NOMO-1 treated with dmso at 0.1 percent for 144 hours (cell line): ENCODE data around the gene KRTAP16-1.

Source experiments
- DNase-seq: peaks from one replicate; lab custom pipeline; 2025; ENCODE audit not compliant: unreplicated experiment; lab: John Stamatoyannopoulos, UW

Gene KRTAP16-1

GRCh38 chr17:41329279-41329948 lies 20.3 kb upstream of the KRTAP16-1 start:
- no peak for DNase-seq

DNA sequence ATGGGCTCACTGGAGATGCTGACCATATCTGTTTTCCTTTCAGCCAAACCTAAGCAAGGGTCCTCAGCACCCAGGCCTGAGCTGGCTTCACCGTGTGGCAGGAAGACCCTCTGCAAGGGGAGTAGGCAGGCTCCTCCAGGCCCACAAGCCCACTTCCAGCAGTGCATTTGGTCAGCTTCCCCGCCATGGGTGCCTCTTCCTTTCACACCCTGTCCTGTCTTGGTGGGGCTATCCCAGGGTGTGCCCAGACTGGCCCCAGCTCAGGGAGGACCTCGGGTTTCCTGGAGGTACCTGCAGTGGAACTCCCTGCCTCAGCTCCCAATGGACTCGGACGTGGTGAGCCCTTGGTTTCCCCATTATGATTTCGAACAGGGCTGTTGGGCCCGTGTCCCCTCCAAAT lies 19.1 kb upstream of the KRTAP16-1 start:
- no peak for DNase-seq

DNA sequence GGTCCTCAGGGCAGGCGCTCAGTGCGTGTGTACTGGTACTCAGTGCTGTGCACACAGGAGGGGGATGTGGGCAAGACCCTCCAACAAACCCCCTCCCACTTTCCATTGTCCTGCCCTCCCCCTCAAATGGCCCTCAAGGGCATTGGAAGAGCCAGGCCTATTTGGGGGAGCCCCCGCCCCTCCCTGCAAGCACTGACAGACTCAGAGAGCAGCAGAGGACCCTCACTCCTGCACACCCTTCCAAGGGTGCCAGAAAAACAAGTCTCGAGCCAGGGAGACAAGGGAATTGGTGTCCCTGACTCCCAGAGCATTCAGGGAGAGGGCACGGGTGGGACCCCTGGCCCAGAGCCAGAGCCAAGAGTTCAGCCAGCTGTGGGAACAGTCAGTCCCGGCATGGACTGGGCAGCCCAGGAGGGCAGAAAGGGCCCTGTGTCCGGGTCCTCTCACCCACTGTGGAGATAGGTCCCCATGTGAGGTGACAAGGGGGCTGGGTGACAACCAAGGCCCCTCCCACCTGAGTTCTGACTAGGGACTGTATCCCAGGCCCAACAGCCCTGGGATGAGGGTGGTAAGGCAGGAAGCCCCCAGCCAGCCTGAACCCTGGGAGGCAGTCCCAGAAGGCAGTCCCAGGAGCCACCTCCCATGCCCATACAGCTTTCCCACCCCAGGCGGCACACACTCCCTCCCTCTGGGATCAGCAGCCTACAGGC lies 18.5 kb upstream of the KRTAP16-1 start:
- DNase-seq: no peak

- DNase-seq: no peak
Measured at GRCh38 chr17:41326173-41327145, 17.4 kb upstream of the KRTAP16-1 start.

DNA sequence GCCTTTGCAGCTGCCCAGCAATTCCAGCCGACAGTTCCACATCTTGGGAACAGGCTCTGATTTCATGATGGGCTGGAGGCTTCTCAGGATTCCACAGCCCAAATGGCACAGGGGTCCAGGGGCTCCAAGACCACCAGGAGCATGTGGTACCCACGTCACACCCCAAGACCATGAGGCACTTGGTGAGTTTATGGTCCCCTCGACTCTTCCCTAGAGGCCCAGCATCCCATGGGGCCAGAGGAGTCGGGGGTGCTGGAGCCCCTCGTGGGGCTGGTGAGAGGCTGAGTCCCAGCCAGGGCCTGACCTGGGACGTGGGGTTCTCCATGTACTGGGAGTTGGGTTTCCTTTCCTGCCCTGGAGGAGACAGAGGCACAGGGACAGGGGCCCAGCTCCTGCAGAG lies 16.5 kb upstream of the KRTAP16-1 start:
- no peak for DNase-seq

GRCh38 chr17:41325126-41325525 lies 16.0 kb upstream of the KRTAP16-1 start:
- no peak for DNase-seq

- DNase-seq: no peak
Measured at GRCh38 chr17:41324180-41325075, 15.3 kb upstream of the KRTAP16-1 start.

DNA sequence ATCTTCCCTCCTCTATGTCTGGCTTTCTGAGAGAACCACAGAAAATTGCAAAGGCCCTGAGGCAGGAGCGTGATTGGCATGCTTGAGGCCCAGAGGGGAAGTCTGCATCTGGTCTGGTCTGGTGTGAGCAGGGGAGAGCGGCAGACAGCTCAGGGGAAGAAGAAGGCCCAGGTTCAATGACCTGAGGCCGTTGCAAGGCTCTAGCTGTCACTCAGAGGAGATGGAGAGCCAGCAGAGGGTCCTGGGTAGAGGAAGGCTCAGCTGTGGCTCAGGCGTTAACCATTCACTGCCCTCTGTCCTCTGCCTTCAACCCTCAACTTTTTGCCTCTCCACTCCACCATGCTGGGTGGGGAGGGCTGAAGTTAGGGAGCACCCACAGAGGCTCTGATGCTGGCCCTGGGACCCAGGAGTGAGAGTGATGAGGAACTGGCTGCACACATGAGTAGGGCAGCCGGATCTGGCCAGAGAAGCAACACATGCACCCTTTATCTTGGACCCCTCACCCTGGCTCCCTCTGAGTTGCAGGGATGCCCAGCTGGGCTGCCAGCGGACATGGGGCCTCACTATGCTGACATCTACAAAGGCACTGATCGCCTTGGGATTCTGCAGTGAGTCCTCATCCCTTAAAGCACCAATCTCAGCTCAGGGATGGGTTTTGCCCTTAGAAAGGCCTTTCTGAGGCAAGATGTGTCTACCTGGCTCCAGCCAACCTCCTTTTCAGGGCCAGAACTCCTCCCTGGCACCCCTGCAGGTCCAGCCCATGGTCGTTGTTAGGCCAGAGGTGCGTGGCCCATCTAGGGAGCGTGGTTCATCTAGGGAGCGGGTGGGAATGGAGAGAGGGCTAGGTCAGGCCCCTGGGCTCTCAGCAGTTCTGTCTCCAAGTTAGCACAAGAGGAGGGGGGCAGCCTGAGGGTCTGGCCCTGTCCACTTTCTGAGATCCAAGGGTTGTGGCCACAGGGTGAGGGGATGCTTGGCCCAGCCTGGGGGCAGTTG lies 14.1 kb upstream of the KRTAP16-1 start:
- DNase-seq: no peak

DNA sequence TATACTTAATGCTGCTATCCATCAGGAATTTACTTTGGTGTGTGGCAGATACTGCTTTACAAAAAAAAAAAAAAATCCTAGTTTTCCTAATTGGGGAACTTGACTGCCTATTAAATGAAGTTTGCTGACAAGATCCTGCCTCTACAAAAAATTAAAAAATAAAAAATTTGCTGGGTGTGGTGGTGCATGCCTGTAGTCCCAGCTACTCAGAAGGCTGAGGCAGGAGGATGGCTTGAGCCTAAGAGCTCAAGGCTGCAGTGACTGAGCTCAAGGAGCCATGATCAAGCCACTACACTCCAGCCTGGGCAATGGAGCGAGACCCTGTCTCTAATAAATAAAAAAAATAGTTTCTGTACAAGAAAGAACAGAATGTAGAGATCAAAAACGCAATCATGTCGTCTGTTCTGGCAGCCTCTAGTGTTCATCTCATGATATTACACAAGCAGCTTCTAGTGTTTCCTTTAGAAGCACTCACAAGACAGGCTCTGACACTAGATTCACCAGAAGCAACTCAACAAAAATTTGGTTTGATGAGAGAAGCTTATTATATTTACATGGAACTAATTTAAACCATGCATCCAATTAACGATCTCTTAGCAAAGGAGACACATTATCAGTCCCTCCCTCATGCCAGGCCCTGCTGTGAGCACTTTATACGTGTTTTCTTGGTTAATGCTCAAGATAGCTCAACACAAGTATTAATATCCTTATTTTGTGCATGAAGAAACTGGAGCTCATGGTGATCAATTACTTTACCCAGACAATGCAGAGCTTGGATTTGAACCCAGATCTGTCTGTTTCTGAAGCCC lies 13.2 kb upstream of the KRTAP16-1 start:
- DNase-seq: no peak

DNA sequence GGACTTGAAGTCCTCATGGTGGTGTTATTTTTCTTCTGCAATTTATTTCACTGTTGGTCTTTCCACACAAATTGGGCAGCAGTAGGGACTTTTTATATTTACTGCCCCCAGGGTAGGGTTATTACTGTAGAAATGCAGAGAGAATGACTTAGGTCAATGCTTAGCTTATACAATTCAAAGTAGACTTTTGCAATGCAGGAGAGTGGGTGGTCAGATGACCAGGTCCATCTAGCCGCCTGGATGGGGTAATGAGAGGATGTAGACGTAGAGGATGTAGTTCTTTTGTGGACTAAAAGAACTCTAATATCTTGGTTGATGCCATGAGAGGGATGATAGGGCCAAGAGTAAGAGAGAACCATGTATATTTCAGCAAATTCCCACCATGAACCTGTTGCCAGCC lies 9.1 kb upstream of the KRTAP16-1 start:
- no peak for DNase-seq

DNA sequence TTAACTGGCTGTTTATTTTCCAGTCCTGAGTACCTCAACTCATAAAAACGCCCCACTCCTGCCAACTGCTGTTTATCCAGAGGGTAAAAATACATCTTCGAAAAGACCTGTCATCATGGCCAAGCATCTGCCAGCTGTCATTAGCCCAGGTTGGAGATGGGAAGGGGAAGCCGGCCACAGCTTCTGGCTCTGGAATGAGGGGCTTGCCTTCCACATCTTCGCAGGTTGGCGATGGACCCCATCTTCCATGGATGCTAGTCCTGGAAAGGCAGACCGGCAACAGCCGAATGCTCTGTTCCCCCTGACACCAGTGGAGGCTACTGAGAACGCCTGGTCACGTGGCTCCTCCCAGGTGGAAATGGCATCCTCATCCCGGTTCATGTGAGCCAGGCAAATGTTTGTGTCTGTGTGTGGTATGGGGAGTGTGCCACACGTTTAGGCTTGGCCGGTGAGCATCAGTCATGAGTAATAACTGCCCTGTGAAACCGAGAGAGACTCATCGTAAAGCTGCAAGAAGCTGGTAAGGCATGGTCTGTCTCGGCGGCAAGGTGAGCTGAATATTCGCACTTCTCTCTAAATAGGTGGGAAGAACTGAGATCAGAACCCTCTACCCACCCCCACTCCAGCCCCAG lies 6.8 kb upstream of the KRTAP16-1 start:
- no peak for DNase-seq

DNA sequence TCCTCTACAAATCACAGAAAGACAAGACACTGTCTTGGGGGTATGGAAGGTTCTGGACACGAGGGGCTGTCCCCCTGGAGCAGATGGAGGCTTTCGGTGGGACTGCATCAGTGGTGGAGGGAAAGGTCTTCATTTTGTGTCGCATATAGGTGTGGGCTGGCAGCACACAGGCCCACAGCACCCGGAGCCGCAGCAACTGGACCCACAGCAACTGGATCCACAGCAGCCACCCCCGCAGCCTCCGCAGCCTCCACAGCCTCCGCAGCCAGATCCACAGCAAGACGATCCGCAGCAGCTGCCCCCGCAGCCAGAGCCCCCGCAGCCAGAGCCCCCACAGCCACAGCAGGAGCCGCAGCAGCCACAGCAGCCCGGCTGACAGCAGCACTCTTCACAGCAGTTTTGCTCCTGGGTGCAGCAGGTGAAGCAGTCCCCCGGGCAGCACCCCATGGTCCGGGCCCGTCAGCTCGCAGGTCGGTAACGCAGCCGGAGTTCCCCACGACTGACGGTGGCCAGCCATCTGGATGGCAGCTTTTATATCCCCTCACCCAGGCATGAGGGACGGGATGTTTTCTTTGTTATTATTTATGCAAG lies 6.2 kb upstream of the KRTAP16-1 start, which contains the start of gene KRTAP17-1:
KRTAP17-1 (minus strand) TSS at position 507 of the 591 bp plus-strand sequence; CDS start at position 447, 60 bp downstream.
- DNase-seq: no peak

DNA sequence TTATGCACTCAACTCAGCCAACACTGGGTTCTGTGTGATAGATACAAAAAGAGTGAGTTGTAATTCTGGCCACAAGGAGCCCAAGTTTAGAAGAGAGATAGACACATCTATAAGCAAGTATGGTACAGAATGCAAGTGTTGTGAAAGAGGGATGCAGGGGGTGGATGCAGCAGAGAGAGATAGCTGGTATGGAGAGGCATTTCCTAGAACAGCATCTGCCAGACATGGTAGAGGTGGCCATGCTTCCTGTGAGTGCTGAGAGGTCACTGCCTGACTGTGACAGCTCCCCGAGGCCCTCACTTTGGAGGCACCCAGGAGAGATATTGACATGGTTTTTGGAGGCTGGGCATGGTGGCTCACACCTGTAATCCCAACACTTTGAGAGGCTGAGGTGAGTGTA lies 2.0 kb upstream of the KRTAP16-1 start:
- no peak for DNase-seq

DNA sequence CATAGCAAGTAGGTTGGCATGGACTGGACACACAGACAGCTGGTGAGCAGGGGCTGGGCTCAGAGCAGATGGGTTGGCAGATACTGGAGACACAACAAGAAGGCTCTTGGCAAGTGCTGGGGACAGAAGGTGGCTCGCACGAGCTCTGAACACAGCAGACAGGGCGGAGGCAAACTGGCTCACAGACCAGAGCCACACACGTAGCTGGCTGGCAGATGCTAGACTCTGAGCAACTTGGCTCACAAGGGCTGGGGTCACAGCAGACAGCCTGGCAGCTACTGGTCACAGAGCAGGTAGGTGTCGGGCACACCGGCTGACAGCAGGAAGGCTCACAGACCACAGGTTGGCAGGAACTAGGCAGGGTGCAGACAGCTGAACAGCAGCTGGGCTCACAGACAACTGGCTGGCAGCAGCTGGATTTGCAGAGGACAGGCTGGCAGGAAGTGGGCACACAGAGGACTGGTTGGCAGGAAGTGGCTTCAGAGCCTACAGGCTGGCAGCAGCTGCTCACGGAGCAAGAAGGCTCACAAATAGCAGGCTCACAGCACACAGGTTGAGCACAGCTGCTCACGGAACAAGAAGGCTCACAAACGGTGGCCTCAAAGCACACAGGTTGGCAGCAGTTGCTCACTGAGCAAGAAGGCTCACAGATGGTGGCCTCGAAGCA lies 725 bp downstream of the KRTAP16-1 start:
- DNase-seq: no peak

- DNase-seq: no peak
Measured at GRCh38 chr17:41307647-41308046, 1.5 kb downstream of the KRTAP16-1 start.

- no peak for DNase-seq
Measured at GRCh38 chr17:41304091-41304490, 5.0 kb downstream of the KRTAP16-1 start.

GRCh38 chr17:41302981-41303380 lies 6.1 kb downstream of the KRTAP16-1 start:
- no peak for DNase-seq
